Lower lobe of right lung (tissue), 2 donors: Measurements from ENCODE around the gene BRSK1. TPM values are rescaled to one million over a fixed set of nuclear protein-coding genes. Genes with fewer than 3 reads are reported as not detected.

Source experiments
- ATAC-seq, 2 donors: fragments of 200-7000 bp; cut with Tn5 transposase; one replicate each; pipeline ENCODE4 v1.9.1; 2020 to 2022; ENCODE audit warnings: mild to moderate bottlenecking in 2 of 2, moderate library complexity in 2 of 2
- DNase-seq: peaks from one replicate; pipeline ENCODE4 v3.0.0-alpha.2; 2020
- H3K27ac ChIP-seq: fragments of 200-600 bp; one replicate; pipeline ENCODE4 v1.8.0; 2022
- H3K27me3 ChIP-seq: fragments of 200-600 bp; one replicate; pipeline ENCODE4 v1.8.0; 2022; ENCODE audit warnings: low read depth
- H3K36me3 ChIP-seq: fragments of 200-600 bp; one replicate; pipeline ENCODE4 v1.8.0; 2022; ENCODE audit warnings: mild to moderate bottlenecking
- H3K4me1 ChIP-seq: fragments of 200-600 bp; one replicate; pipeline ENCODE4 v1.8.0; 2022
- H3K4me3 ChIP-seq: fragments of 200-600 bp; one replicate; pipeline ENCODE4 v1.8.0; 2022; ENCODE audit warnings: mild to moderate bottlenecking
- H3K9me3 ChIP-seq: fragments of 200-600 bp; one replicate; pipeline ENCODE4 v1.8.0; 2022
- intact Hi-C: fragments of 100-400 bp; cut with DNase I; formaldehyde crosslinking; loops from one replicate; pipeline ENCODE4 v1.11.0; 2022
- total RNA-seq: library from RNA; stranded (reverse); fragmentation: NEBNext Ultra II Directional; extraction: Animal tissue kit (Norgen Biotek cat#: 25700); gene quantifications from one replicate; pipeline ENCODE4 v1.2.1, GENCODE V29; 2021
- TF ChIP-seq, protein P1 (sequence below): fragments of 200-600 bp; IDR thresholded peaks from one replicate; pipeline ENCODE4 v1.8.0; 2022; ENCODE audit warnings: antibody characterized with exemption, mild to moderate bottlenecking
- donor health status: DM: no; HTN: yes; CAD: no; lungs with severe emphysema.

Gene BRSK1
- total RNA-seq, 1 donor from 2014 or later = 1.0 TPM

- Histone ChIP-seq H3K27ac (no peak overlapping the region), H3K4me3 (no peak overlapping the region), H3K36me3 (peaks cover 46% of the 10 kb centered on the region), H3K4me1 (no peaks in the 10 kb centered on the region), H3K9me3 (no peaks in the 10 kb centered on the region), H3K27me3 (no peaks in the 10 kb centered on the region)
- ATAC-seq (peak in 1 of 2 donors; percentile 40), DNase-seq (no peak)
- TF ChIP-seq, protein P1, sequence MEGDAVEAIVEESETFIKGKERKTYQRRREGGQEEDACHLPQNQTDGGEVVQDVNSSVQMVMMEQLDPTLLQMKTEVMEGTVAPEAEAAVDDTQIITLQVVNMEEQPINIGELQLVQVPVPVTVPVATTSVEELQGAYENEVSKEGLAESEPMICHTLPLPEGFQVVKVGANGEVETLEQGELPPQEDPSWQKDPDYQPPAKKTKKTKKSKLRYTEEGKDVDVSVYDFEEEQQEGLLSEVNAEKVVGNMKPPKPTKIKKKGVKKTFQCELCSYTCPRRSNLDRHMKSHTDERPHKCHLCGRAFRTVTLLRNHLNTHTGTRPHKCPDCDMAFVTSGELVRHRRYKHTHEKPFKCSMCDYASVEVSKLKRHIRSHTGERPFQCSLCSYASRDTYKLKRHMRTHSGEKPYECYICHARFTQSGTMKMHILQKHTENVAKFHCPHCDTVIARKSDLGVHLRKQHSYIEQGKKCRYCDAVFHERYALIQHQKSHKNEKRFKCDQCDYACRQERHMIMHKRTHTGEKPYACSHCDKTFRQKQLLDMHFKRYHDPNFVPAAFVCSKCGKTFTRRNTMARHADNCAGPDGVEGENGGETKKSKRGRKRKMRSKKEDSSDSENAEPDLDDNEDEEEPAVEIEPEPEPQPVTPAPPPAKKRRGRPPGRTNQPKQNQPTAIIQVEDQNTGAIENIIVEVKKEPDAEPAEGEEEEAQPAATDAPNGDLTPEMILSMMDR = no peak
- intact Hi-C loops = no loop called here
These were observed 13.4 kb upstream of the BRSK1 start for GRCh38 chr19:55270172-55270942.

DNA sequence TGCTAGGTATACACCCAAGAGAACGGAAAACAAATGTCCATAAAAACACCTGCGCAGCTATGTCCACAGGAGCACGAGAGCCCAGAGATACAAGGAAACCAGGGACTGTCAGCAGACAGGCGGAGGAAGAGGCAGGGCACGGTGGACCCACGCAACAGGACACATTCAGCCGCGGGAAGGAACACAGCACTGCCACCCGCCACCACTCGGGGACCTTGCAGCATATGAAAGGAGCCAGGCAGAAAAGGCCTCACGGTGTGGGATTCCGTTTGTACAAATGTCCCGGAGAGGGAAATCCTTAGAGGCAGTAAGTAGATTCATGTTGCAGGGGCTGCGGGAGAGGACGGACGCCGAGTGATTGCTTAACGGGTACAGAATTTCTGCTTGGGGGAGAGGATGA lies 11.7 kb upstream of the BRSK1 start:
- no peaks in the 10 kb centered on the region for H3K27me3 ChIP-seq
- no peak overlapping the region for H3K27ac ChIP-seq
- no peaks in the 10 kb centered on the region for H3K9me3 ChIP-seq
- H3K4me3 ChIP-seq = no peak overlapping the region
- H3K4me1 ChIP-seq = no peaks in the 10 kb centered on the region
- ATAC-seq (no peak), DNase-seq (no peak)
- intact Hi-C loops = no loop called here
- H3K36me3 ChIP-seq = peaks cover 62% of the 10 kb centered on the region
- TF ChIP-seq, protein P1 = no peak

DNA sequence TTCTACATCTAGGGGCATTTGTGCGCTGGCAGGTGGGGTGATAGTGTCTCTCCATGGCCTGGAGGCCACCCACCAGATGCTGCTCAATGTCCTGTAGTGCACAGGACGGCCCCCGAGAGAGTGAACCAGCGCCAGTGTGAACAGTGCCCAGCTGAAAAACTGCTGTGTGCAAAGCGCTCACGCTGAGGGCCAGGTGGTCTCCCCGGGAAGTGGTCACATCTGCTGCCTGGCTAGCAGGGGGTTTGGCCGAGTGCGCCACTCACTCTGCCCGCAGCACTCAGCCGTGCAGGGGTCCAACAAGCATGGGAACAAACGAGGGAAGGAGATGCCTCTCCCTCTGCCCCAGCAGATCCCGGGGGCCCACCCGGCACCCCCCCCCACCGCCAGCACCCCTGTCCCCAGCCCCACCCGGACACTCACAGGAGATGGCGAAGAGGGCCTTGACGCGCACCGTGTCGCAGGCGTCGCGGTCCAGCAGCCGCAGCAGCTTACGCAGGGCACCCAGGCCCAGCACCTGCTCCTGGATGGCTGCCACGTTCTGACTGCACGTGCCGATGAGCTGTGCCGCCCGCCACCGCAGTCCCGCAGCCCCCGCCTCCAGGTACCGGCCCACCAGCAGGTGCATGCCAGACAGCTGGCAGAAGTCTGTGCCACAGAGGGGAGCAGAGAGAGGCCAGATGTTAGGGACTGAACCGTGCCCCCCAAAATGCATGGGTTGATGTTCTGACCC lies 9.7 kb upstream of the BRSK1 start:
- Histone ChIP-seq H3K4me1 (peaks cover 2% of the 10 kb centered on the region), H3K9me3 (no peaks in the 10 kb centered on the region), H3K4me3 (no peak overlapping the region), H3K27me3 (no peaks in the 10 kb centered on the region), H3K36me3 (peaks cover 66% of the 10 kb centered on the region), H3K27ac (no peak overlapping the region)
- intact Hi-C loops = no loop called here
- DNase-seq = no peak
- TF ChIP-seq, protein P1 = no peak
- no peak for ATAC-seq

- no peak for ATAC-seq
- Histone ChIP-seq H3K4me1 (peaks cover 13% of the 10 kb centered on the region), H3K4me3 (no peak overlapping the region), H3K27me3 (no peaks in the 10 kb centered on the region), H3K27ac (no peak overlapping the region), H3K9me3 (no peaks in the 10 kb centered on the region), H3K36me3 (peaks cover 63% of the 10 kb centered on the region)
- no peak for DNase-seq
- TF ChIP-seq, protein P1 = no peak
- intact Hi-C loops = no loop called here
These were observed 7.7 kb upstream of the BRSK1 start for GRCh38 chr19:55275851-55276719.

DNA sequence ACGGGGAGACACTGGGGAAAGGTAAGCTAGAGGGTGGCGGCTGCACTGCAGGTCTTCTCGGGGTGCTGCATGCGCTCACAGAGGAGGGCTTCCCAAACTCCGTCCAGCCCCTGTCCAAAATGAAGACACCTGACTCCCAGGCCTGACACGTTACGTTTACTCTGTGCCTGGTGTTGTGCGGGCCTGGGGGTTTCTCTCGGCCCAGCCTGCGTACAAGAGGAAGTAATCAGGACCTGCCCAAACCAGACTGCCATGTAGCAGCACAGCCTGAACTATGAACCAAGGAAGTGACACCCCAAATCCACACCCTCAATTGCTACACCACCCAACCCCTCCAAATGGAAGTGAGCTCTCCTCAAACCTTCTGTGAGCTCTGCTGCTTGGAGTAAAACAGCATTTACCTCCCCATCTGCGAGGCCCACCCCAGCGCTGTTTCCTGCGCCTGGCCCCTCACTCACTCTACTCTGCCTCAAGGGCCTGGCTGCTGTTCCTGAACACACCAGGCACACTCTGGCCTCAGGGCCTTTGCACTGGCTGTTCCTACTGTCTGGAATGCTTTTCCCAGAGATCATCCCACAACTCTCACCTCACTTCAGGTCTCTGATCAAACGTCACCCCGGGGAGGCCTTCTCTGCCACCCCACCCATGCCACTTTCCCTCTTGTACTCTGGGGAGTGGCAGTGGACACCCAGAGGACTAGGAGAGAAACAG lies 6.9 kb upstream of the BRSK1 start:
- H3K27ac ChIP-seq = no peak overlapping the region
- TF ChIP-seq, protein P1 = no peak
- H3K36me3 ChIP-seq = peaks cover 55% of the 10 kb centered on the region
- peaks cover 13% of the 10 kb centered on the region for H3K4me1 ChIP-seq
- DNase-seq (no peak), ATAC-seq (no peak)
- no peaks in the 10 kb centered on the region for H3K9me3 ChIP-seq
- no peak overlapping the region for H3K4me3 ChIP-seq
- H3K27me3 ChIP-seq = no peaks in the 10 kb centered on the region
- intact Hi-C loops = no loop called here
